ENCODE data around the gene LIME1.

Gene LIME1

GRCh38 chr20:63739130-63740069 is 2.9 kb downstream of the LIME1 start, which contains the start of gene SLC2A4RG:
Gene SLC2A4RG (plus strand): TSS chr20:63739776. CDS start chr20:63739913, 137 bp downstream.
- in situ Hi-C loops (cut with MboI; ENCODE audit: low sequenced_read_pairs, unreplicated experiment): no loop called here
- TF ChIP-seq CTCF (IDR thresholded peaks at IDR 0.05; ENCODE audit: borderline replicate concordance, control extremely low read depth, extremely low read depth, insufficient read depth, missing control alignments): no peak
- DNase-seq (ENCODE audit: low spot score): peak; percentile 98

DNA sequence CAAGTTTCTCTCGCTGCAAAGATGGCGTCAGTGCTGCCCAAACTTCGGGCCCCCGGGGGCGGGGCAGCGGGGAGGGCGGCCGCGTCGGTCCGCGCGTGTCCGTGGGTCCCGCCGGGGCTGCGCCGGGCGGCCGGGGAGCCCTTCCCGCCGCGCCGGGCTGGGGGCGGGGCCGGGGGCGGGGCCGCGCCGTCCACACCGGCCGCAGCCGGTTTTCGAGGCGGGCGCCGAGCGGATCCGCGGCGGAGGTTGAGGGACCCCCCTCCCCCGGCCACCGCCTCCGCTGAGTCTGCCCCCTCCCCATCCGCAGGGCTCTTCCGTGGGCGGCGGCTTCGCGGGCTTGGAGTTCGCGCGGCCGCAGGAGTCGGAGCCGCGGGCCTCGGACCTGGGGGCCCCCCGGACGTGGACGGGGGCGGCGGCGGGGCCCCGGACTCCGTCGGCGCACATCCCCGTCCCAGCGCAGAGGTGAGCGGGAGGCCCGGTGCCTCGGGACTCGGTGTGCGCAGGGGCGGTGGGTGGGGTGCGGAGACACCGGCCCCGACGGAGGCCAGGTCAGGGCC is 3.7 kb downstream of the LIME1 start:
- DNase-seq (ENCODE audit: low spot score): peak; percentile 75
- in situ Hi-C loops (cut with MboI; ENCODE audit: low sequenced_read_pairs, unreplicated experiment): no loop called here
- TF ChIP-seq CTCF (IDR thresholded peaks at IDR 0.05; ENCODE audit: borderline replicate concordance, control extremely low read depth, extremely low read depth, insufficient read depth, missing control alignments): no peak

DNA sequence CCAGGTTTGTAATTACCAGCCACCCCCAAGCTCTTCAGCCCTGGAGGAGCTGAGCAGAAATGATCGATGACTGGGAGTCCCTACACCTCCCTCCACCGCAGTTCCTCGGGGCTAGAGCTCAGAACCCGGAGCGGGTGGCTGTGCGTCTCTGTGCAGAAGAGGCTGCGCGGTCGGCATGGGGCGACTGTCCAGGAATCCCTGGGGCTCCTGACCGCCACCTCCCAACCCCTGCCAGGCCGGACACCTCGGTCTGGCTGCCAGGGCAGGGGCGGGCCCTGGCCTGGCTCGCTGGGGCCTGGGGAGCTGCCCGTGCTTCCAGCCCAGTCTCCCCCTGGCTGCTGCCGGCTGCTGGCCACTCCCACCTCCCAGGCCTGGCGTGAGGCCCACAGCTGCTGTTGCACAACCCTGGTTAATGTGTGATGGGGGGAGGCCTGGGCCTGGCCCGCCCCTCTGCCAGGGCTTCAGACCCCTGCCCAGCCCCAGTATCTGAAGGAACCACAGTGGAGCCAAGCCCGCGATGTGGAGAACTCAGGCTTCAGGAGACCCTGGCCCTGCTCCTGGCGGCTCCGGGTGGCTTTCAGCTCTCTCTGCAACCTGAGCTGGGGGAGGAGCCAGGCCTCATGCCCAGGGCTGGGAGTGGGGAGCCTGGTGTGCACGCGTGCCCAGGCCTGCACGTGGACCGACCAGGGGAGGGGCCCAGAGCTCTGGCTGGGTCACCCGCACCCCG is 4.3 kb downstream of the LIME1 start:
- in situ Hi-C loops (cut with MboI; ENCODE audit: low sequenced_read_pairs, unreplicated experiment): no loop called here
- no peak for TF ChIP-seq CTCF (IDR thresholded peaks at IDR 0.05; ENCODE audit: borderline replicate concordance, control extremely low read depth, extremely low read depth, insufficient read depth, missing control alignments)
- peak; percentile 64 for DNase-seq (ENCODE audit: low spot score)

DNA sequence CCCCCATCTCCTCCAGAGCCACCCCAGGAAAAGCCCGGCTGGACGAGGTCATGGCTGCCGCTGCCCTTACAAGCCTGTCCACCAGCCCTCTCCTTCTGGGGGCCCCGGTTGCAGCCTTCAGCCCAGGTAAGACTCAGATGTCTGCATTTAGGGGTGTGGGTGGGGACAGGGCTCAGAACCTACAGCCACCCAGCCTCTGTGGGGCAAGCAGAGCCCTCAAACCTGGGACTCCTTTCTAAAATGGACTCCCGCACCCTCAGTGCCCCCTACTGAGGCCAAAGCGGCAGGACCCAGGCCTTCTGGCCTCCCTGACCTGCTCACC is 4.9 kb downstream of the LIME1 start:
- TF ChIP-seq CTCF (IDR thresholded peaks at IDR 0.05; ENCODE audit: borderline replicate concordance, control extremely low read depth, extremely low read depth, insufficient read depth, missing control alignments): no peak
- peak; percentile 29 for DNase-seq (ENCODE audit: low spot score)
- in situ Hi-C loops (cut with MboI; ENCODE audit: low sequenced_read_pairs, unreplicated experiment): no loop called here

GRCh38 chr20:63741676-63742380 is 5.4 kb downstream of the LIME1 start:
- DNase-seq (ENCODE audit: low spot score): peak; percentile 22
- in situ Hi-C loops (cut with MboI; ENCODE audit: low sequenced_read_pairs, unreplicated experiment): no loop called here
- no peak for TF ChIP-seq CTCF (IDR thresholded peaks at IDR 0.05; ENCODE audit: borderline replicate concordance, control extremely low read depth, extremely low read depth, insufficient read depth, missing control alignments)

All from GM13976 (cell line).